Stimulated activated CD4-positive, alpha-beta T cell treated with anti-CD3 and anti-CD28 coated beads, TNF-alpha, amount 100 ng/mL, for 4 hours (primary cell): ENCODE data around the gene OPA1.

Experiments
- DNase-seq, 3 experiments: peaks; one replicate each; pipeline ENCODE4 v3.0.0-alpha.2; 2020; ENCODE audit warnings: low read depth in 3 of 3

Gene OPA1

DNA sequence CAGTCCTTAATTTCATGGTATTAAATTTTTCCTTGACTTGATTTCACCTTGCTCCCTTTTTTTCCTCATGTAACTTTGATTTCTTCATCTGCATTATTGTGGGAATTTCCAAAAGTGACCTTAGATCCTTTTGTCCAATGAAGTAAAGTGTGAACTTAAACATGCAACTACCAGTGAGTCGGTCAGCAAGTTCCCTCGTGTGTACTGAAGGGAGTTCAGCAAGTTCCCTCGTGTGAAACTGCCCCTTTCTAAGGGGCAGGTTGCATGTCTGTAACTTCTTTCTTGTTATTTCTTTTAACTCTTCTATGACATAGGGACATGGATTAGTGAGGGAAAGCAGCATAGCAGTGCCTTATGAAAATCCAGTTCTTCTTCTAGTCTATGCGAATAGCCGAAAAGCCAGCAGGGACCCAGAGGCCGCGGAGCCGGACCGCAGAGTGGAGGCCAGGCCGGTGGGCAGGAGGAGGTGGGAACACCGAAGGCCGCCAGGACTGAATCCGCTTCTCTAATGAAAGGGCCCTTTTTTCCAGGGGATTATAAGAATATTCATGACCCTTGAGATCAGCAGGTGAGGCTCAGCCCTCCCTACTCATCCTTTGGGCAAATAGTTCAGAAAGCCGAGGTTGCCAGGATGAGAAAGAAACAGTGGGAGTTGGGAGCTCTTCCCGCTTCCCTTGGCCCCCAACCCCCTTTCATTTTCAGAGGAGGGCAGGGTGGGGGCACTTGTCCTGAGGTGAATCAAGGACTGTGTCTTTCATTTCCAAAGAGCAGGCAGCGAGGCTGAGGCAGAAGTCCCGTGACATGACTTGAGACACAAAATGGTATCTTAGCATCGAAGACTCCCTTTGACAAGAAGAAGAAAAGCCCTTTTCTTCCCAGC lies 117.5 kb downstream of the OPA1 start:
- DNase-seq = no peak

DNA sequence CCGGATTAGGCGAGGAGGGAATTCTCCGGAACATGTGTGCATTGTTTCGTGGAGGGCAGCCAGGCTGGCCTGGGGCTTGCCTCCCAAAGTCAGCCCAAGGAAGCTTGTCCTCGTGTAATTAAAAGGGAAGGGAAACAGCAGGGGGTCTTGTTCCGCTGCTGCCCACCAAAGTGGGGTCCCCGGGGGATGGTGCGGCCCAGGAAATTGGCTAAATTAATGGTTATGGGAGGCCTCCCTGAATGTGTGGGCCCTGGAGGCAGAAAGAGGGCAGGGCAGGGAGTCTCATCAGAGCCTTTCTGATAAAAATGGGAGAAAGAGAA lies 118.1 kb downstream of the OPA1 start:
- DNase-seq = no peak

DNA sequence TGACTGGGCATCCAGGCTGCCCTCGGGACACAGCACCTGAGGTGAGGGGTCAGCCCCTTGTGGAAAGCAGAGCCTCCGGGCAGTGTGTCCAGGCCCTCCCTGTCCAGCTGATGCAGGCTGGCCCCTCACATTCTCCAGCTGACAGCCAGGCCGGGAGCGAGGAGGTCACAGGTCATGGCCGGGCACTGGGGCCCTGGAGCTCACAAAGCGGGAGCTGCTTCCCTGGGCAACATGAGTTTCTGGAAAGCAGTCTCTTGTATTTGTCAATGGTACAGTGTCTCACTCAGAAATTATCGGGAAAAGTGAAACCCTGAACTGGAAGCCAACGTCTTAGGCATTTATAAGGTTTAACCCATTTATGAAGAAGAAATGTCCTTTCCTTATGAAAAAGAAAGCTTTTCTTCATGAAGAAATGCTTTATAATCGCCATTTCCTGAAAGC lies 118.5 kb downstream of the OPA1 start:
- DNase-seq = no peak

DNA sequence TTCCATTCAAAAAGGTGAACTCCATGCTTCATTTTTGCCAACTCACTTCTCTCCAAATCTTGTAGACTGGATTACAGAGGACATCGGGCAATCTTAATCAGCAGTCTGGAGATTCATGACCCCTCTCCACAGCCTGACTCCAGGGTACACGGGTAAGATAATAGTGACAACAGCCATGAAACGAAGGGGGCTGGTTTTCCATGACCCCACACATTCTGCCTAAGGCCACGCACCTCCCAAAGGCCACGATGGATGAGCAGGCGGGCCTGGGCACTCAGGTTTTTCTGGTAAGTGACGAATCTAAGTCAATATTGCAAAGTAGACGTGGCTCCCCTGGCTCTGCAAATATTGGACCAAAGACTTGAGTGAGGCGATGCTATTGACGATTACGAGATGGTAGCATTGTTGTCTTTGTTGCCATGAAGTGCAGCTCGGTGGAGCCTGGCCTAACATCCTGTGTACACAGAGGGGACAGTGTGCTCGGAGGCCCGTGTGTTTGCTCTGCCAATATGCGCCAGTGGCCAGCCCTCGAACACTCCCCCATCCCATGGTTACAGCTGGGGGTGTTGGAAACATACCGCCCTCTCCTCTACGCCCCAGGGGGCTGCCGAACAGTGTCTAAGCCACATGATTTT lies 119.1 kb downstream of the OPA1 start:
- no peak for DNase-seq

DNA sequence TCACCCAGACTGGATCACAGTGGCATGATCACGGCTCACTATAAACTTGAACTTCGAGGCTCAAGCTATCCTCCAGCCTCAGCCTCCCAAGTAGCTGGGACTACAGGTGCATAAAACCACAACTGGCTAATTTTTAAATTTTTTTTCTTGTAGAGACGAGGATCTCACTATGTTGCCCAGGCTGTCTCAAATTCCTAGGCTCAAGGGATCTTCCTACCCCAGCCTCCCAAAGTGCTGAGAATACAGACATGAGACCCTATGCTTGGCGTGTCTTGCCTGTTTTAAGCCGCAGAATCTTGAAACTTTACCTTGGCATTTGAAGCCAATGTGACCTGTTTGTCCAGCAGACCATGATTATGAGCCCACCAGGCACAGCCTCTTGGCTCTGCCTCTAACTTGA lies 119.9 kb downstream of the OPA1 start:
- no peak for DNase-seq

DNA sequence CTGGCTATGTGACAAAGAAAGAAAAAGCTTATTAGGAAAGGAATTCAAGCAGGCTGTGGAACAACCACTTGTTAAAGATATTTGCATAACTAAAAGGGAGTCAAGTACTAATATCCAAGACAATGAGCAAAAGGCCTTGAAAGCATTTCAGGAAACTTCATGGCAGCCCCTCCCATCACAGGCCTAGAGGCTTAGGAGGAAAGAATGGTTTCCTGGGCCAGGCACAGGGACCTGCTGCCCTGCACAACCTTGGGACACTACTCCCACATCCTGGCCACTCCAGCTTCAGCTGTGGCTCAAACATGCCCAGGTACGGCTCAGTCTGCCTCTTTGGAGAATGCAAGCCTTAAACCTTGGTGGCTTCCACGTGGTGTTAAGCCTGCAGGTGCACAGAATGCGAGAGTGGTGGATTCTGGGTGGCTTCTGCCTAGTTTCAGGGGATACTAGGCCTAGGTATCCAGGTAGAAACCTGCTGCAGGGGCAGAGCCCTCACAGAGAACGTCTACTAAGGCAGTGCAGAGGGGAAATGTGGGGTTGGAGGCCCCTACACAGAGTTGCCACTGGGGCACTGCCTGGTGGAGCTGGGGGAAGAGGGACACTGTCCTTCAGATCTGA lies 121.6 kb downstream of the OPA1 start:
- DNase-seq = no peak

DNA sequence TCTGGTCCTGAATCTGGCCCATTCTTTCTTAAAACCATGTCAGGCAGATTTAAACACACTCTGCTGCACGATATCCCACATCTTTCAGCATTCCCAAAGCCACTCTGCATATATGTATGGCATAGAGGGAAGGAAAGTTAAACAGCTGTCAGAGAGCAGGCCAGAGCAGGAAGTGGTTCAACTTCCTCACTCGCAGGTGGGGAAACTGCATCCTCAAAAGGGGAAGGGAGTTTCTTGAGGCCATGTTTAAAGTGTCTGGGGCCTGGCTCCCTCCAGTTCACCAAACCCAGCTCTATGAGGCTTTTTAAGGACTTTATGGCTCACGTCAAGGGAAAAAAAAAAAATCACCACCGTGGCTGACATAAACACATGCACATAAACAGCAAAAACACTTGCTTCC lies 123.1 kb downstream of the OPA1 start:
- DNase-seq = no peak

DNA sequence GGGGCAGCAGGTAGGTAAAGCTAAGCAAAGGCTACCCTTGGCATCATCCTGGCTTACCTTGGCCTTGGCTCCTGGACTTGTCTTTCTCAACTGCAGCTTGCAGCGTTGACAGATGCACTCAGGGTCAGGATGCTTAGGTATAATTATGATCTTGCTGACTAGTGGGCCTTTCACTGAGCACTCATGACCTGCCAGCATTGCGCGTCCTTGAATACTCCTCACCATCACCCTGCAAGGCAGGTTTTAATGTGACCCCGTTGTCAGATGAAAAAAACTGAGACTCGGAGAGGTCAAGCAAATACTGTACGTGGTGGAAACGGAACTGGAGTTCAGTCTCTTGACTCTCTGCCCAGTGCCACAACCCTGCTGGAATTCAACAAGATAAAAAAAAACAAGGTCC lies 126.7 kb downstream of the OPA1 start:
- DNase-seq = no peak

DNA sequence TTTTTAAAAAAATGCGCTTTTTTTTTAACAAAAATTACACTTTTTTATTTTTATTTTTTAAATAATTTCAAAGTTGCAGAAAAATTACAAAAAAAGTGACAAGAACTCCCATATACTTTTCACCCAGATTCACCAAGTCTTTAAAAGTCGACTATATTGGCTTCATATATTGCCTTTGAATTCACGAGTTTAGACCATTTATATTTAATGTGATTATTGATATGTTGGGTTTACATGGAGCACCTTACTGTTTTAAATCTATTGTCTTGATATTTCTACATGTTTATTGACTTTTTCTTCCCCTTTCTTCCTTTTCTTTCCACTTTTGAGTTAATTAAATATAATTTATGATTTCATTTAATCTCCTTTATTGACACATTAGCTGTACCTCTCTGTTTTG lies 127.2 kb downstream of the OPA1 start:
- no peak for DNase-seq

DNA sequence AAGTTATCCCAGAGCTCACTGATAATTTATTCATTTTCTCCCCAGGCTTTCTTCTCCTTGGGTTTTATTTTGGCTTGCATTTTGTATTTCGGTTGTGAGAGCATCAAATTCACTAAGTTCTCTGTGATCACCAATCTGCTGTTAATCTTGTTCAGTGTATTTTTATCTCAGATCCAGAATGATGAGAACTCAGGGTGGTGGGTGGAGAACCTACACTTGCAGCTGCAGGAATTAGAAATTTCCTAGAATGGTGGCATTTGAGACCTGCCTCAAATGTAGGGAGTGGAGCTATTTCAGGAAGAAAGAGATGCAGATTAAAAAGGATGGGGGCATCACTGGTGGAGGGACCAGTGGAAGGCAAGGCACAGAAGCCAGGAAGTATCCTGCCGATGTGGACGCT lies 129.6 kb downstream of the OPA1 start:
- DNase-seq = no peak

DNA sequence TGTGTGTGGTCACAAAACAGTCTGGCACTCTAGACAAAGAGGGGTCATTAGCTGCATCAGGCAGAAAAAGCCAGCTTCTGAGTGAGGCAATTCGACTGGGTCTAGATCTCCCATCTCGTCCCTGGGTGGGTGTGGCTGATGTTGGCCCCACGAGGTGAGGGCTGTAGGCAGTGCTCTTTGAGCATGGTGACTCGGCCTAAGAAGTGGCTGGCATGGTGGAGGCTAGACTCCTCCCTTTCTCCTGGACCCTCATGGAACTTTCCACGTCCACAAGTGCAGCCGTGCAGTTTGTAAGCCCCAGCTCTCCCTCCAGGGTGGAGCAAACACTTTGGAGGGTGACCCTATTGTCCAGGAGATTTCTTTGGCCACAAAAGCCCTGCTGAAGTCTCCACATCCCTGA lies 134.1 kb downstream of the OPA1 start:
- DNase-seq = no peak

DNA sequence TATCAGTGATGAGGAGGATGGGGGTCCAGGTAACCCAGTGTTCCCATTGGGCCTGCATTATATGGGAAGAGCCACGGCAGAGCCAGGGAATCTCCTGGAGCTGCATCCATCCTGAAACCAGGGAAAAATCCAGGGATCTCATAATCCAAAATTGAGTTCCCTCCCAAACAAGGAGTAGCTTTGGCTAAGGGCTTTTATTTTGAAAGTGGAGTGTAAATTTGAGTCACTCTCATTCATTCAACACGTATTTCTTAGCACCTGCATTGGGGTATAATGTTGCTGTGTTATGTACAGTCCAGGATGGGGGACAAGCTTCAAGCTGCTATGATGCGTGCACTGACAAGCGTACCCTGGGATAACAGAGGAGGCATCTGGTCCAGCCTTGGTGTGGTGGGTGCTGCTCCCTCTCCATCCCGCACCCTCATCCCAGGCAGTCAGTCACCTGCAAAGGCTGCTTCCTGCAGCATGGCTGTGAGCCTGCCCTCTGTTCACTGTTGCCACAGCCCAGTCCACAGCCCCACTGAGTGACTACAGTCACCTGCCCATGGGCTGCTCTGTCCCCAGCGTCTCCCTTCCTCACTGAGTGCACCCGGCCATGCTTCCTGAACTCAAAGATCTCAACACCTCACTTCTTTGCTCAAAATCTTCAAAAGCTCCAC lies 135.6 kb downstream of the OPA1 start:
- no peak for DNase-seq

DNA sequence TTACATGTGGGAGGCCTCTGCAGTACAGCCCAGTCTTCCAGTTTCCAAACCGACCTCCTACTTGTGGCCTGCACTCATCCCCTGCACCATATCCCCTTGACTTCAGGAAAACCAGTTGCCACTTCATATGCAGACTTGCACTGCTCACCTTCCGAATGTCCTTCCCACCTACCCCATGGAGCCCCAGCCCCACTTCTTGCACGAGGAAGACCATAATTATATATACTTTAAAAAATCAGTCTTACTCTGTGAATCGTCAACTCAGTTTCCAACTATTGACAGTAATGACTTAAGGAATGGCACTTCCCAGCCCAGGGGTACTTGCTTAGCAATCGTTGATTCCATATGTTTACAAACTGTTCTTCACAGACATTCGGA lies 136.1 kb downstream of the OPA1 start:
- no peak for DNase-seq

DNA sequence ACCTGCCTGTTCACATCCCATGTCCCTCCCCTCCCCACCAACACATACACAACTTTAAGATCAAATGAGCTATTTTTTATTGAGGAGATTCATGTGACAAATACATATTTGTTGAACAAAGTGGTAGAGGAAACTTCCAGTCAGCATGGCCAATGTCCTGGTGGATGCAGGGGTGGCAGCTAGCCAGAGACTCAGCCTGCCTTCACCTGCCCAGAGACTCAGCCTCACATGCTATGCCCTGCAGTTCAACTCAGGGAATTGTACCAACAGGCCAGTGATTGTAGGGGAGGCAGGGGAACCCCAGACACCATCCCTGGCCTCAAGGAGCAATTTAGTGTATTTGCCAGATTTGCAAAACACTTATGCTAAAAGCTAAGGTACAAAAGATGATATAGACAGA lies 136.6 kb downstream of the OPA1 start:
- DNase-seq = no peak

DNA sequence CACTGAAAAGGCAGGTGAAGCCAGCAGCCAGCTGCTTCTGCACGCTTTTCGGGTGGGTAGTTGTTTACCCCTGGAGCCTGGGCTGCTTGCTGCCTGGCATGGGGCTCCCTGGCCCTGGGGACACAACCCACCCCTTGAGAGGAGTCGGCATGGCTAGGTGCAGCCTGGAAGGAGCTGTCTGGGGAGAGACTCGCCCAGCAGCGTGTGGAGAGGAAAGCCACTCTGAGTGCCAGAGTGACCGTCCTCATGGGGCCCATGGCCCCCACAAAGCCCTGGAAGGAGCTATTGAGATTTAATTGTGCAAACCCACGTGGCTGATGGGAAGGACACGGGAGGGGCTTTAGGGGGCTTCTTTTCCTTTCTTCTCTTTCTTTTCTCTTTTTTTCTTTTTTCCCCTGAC lies 137.5 kb downstream of the OPA1 start:
- DNase-seq = no peak

DNA sequence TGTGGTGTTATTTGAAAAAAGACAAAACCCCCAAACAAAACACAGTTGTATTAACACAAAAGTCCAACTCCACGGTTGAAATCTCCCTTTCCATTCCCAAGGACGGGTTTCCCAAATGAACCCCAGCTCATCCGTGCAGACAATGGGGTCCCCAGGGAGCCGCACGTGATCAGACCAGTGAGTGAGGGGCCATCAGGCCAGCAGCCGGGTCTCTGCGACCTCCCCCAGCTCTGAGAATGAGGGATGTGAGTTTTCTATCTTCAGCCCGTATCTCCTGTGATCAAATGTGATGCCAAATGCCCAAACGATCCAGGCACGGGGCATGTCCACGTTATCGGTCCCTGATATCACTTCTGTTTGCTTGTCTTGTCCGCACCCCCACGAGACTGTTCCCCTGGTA lies 138.0 kb downstream of the OPA1 start:
- DNase-seq = no peak

DNA sequence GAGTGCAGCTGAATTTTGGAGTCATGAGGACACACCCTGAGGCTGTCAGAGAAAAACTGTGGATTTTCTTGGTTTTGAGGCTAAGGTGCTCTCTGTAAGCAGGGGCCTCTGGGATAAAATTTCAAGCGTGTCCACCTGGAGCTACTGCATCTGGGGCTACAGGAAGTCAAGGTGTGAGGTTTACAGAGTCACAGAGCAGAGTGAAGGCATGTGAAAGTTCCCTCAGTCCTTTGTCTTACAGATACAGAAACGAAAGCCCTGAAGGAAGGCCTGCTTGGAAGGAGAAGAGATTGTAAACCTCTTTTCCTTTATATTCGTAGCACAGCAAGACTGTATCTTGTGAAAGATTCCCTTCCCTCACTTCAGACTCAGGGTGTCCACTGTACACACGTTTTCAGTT lies 138.6 kb downstream of the OPA1 start:
- DNase-seq = no peak

DNA sequence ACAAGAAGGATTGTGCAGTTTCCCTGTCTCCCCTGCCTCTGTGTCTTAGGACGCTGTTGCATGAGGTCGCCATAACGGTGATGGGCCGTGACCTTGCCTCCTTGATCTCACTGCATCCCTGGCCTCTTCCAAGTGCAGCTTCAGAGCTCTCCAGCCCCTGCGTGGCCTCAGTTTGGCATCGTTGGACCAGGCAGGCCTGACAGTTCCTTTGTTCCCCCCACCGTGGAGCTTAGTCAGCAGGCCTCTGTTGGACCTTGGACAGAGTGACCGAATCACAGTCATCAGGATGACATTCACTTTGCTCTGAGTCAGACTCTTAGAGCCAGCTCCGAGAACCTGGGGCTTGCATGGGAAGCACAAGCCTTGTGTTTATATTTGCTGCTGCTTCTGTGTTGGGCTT lies 139.4 kb downstream of the OPA1 start:
- no peak for DNase-seq

DNA sequence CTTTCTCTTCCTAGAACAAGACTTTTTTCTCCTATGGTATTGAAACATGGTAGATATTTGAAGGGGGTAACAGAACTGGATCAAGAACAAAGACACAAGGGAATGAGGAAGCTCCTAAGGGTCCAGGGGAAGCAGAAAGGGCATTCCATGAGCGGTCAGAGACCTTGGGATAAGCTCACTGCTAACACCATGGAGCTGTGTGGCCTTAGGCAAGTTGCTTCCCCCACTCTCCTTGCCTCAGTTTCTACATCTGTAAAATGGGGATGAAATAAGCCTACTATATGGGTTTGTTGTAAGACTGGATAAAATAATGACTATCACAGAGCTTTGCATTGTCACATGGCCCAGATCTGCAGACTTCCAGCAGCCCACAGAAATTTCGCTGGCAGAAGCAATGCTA lies 139.8 kb downstream of the OPA1 start:
- DNase-seq = no peak

DNA sequence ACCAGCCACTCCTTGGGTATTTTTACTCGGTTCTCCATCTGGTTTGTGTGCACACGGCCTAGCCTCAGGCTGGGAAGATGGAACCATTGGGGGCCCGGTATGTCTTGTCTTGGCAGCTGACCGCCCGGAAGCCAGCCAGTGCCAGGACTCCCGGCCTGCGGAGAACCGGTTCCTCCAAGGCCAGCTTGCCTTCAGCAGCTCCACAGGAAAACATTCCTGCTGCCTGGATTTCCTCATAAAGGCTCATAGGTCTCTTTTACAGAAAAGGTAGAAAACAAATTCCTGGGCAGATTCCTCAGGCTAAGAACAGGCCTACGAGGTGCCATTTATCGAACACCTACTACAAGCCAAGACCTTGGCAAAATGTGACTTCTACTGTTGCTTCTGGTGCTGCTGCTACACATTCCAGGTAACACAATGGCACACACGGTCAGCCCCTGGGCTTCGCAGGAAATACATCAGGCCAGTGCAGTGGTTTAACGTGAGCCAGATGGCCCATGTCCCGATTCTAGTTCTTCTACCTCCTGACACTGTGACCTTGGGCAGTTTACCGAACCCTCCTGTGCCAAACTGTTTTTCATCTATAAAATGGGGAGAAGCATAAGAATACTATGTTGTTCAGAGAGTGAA lies 141.8 kb downstream of the OPA1 start:
- DNase-seq = no peak

DNA sequence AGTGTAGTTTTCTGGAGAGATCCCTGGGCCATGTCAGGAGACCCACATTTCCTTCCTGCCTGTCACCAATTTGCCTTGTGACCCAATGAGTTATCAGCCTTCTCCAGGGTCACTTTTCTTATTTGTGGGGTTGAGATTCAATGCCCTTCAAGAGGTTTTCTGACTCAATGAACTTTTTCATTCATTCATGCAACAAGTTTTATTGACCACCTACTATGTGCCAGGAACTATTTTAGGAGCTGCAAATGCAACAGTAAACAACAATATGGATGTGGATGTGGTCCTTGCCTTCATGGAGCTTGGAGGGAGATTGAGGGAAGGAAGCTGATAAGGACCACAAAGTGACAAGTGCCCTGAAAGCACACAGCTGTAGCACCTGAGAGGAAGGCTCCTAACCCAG lies 142.8 kb downstream of the OPA1 start:
- no peak for DNase-seq

DNA sequence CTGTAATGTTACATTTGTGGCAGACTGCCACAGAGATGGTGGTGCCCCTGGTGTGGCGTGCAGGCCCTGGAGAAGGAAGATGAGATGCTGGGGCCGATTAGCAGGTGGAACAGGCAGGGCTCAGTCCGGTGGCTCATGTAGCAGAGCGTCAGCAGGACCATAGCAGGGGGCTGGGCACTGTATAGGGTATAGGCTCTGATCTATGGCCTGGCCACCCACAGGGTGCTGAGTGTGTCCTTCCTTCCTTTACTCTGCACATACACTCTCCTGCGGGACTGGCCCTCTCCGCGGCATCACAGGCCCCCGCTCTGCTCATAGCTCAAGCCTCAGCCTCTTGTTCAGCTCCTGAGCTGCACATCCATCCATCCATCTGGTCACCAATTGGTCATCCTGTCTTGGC lies 143.6 kb downstream of the OPA1 start:
- DNase-seq = no peak
